ENCODE data around the gene UBE2Q2. TPM values are rescaled to one million over a fixed set of nuclear protein-coding genes. Genes with fewer than 3 reads are reported as not detected.

The UBE2Q2 gene
- total and polyA plus RNA-seq, 10 donors, result 22.9 to 38.0 (median 30.8) TPM

DNA sequence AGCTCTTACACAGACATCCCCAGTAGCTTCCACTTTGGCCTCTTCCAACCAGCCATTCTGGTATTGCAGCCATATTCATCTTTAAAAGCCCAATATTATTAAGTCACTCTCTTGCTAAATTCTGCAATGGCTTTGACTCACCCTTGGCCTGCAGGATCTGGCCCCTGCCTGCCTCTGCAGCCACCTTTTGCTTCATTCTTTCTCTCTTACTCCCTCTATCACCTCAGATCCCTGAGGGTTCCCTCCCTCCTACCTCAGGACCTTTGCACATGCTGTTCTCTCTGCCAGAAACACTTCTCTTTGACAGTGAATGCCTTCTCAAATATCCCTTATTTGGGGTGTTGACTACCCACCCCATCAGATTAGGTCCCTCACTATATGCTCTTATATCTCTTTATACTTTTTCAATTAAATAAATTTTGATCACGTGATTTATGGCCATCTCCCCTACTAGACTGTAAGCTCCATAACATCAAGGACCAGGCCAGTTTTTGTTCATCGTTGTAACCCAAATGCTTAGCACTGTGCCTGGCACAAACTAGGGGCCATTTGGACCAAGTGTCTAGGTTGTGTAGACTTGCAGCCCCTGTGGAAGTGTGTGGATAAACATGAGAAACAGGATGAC lies 32.3 kb upstream of the UBE2Q2 start:
- WGBS, 5 donors, result 90 to 99% (median 94%) methylated on average over 2 of the region's 2 CpGs
- DNase-seq, result no peak
- no peaks in the 10 kb centered on the region for H3K9me3 ChIP-seq
- H3K27me3 ChIP-seq (replicated peaks in 1 of 7), result peaks cover 0 to 5% (median 0%) of the 10 kb centered on the region in 7 donors
- no peak overlapping the region for H3K4me3 ChIP-seq
- no peaks in the 10 kb centered on the region for H3K36me3 ChIP-seq
- no peaks in the 10 kb centered on the region for H3K4me1 ChIP-seq
- H3K27ac ChIP-seq, result no peak overlapping the region
- TF ChIP-seq POLR2AphosphoS5 (IDR thresholded peaks at IDR 0.05) (no peak), POLR2A (IDR thresholded peaks at IDR 0.05) (no peak), CTCF (IDR thresholded peaks at IDR 0.05 in 8 of 11, conservative IDR thresholded peaks at IDR 0.05 in 3 of 11) (no peak)
- intact Hi-C loops (cut with DNase I; ENCODE audit: low total_unique reads), result no loop called here

DNA sequence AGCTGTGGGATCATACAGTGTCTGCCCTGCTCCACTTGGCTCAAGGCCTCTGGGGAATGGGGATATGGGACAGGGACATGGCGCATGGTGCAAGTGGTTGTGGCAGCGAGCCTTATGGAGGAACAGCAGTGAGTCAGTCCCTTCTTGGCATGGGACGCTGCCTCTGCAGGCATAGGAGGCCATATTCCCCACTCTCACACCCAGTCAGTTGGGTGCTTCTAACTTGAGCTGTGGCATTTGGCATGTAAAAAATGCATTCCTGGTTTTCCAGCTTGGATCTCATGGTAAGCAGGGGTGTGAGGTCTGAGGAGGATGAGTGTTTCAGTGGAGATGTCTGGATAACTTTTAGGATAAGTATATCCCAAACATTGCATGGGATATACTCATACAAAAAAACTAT lies 31.6 kb upstream of the UBE2Q2 start:
- Histone ChIP-seq H3K27ac (no peak overlapping the region), H3K27me3 (replicated peaks in 1 of 7) (peaks cover 0 to 5% (median 0%) of the 10 kb centered on the region in 7 donors), H3K4me3 (no peak overlapping the region), H3K36me3 (no peaks in the 10 kb centered on the region), H3K4me1 (no peaks in the 10 kb centered on the region), H3K9me3 (no peaks in the 10 kb centered on the region)
- DNase-seq, result no peak
- intact Hi-C loops (cut with DNase I; ENCODE audit: low total_unique reads), result no loop called here
- 84 to 95% (median 93%) methylated on average over 3 of the region's 3 CpGs for WGBS, 5 donors
- TF ChIP-seq POLR2A (IDR thresholded peaks at IDR 0.05), result no peak
- no peak for TF ChIP-seq POLR2AphosphoS5 (IDR thresholded peaks at IDR 0.05)
- TF ChIP-seq CTCF (IDR thresholded peaks at IDR 0.05 in 8 of 11, conservative IDR thresholded peaks at IDR 0.05 in 3 of 11), result no peak

GRCh38 chr15:75814794-75815193 lies 28.5 kb upstream of the UBE2Q2 start:
- TF ChIP-seq POLR2A (IDR thresholded peaks at IDR 0.05) (no peak), CTCF (IDR thresholded peaks at IDR 0.05 in 8 of 11, conservative IDR thresholded peaks at IDR 0.05 in 3 of 11) (no peak), POLR2AphosphoS5 (IDR thresholded peaks at IDR 0.05) (no peak)
- 87 to 99% (median 96%) methylated on average over 5 of the region's 5 CpGs for WGBS, 5 donors
- Histone ChIP-seq H3K27me3 (replicated peaks in 1 of 7) (no peaks in the 10 kb centered on the region), H3K27ac (no peak overlapping the region), H3K4me3 (no peak overlapping the region), H3K9me3 (no peaks in the 10 kb centered on the region), H3K4me1 (peaks cover 0 to 11% (median 0%) of the 10 kb centered on the region in 6 donors), H3K36me3 (no peaks in the 10 kb centered on the region)
- DNase-seq, result no peak
- intact Hi-C loops (cut with DNase I; ENCODE audit: low total_unique reads), result no loop called here

DNA sequence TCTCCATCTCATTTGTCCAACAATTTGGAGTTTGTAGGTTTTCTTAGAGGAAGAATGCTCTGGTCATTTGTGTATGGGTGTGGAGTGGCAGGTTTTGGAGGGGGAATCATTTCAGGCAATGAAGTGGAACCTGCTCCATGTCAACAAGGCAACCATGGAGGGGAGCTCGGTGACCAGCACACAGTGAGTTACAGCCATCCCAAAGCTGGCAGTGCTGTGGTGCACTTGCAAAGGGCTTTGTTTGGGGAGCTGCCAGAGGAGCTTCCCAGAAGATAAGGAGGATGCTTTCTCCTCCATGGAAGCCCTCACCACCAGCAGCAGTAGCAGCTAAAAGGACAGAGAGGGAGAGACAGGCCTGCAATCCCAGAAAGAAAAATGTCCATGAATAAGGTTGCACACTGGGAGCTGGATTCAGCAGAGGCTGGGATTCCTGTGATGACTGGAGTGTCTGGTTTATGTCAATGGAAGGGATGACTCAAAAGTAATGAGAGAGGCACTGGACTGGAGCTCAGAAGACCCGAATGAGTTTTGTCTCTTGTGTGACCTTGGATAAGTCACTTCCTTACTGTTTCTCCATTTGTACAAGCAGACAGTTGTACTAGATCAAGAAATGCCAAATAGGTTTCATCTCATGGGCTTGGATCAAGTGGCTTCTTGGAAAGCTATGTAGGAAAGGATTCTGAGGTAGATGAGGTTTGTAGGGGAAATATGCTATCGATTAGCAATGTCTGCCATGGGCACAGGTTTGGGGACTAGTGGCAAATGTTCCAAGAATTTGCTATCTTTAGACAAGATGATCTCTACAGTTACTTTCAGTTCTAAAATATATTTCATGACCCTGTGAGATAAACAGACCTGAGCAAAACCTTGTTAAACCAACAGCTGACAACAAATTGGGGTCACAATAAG lies 27.2 kb upstream of the UBE2Q2 start:
- no peak for DNase-seq
- Histone ChIP-seq H3K27me3 (replicated peaks in 1 of 7) (no peaks in the 10 kb centered on the region), H3K9me3 (no peaks in the 10 kb centered on the region), H3K4me3 (no peak overlapping the region), H3K27ac (no peak overlapping the region), H3K36me3 (no peaks in the 10 kb centered on the region), H3K4me1 (peaks cover 0 to 11% (median 0%) of the 10 kb centered on the region in 6 donors)
- 75 to 88% (median 83%) methylated on average over 3 of the region's 3 CpGs for WGBS, 5 donors
- no peak for TF ChIP-seq POLR2A (IDR thresholded peaks at IDR 0.05)
- TF ChIP-seq POLR2AphosphoS5 (IDR thresholded peaks at IDR 0.05), result no peak
- TF ChIP-seq CTCF (IDR thresholded peaks at IDR 0.05 in 8 of 11, conservative IDR thresholded peaks at IDR 0.05 in 3 of 11), result no peak
- intact Hi-C loops (cut with DNase I; ENCODE audit: low total_unique reads), result no loop called here

Measured in spleen (tissue), 11 donors.